ENCODE measurements around the gene SPTLC2.

DNA sequence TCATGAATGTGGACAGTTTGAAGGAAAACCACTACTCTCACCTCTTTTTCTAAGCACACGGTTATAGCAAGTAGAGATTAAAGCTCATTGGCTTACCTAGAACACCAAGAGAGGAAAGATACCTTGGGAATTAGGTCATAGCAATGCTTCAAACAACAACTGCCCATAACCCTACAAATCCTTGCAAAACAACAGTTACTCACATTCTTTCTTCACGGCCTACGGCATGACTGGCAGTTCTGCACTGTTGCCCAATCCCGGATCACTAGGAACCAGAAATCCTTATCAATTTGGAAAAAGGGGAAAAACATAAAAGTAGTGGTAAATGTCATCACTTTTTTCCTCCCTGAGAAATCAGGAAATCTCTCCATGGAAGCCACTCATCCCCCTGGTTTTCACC, 108.2 kb downstream of the SPTLC2 start:
- TF ChIP-seq POLR2AphosphoS5 (IDR thresholded peaks at IDR 0.05): no peak
- TF ChIP-seq, protein P1, sequence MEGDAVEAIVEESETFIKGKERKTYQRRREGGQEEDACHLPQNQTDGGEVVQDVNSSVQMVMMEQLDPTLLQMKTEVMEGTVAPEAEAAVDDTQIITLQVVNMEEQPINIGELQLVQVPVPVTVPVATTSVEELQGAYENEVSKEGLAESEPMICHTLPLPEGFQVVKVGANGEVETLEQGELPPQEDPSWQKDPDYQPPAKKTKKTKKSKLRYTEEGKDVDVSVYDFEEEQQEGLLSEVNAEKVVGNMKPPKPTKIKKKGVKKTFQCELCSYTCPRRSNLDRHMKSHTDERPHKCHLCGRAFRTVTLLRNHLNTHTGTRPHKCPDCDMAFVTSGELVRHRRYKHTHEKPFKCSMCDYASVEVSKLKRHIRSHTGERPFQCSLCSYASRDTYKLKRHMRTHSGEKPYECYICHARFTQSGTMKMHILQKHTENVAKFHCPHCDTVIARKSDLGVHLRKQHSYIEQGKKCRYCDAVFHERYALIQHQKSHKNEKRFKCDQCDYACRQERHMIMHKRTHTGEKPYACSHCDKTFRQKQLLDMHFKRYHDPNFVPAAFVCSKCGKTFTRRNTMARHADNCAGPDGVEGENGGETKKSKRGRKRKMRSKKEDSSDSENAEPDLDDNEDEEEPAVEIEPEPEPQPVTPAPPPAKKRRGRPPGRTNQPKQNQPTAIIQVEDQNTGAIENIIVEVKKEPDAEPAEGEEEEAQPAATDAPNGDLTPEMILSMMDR (IDR thresholded peaks at IDR 0.05): no peak

Measured in prostate gland (tissue), 2 donors.